ENCODE measurements around the gene TRPV6.

TRPV6 gene

GRCh38 chr7:142908921-142909890 is 23.7 kb upstream of the TRPV6 start:
- Histone ChIP-seq H3K4ac (ENCODE audit: low read length) (no peak overlapping the region), H2BK12ac (ENCODE audit: low read length) (no peak overlapping the region), H2AFZ (ENCODE audit: low read length) (no peak overlapping the region), H3K4me2 (ENCODE audit: insufficient read depth, low read length, poor library complexity, severe bottlenecking) (no peak overlapping the region), H2BK120ac (ENCODE audit: low read depth, low read length) (no peak overlapping the region), H4K91ac (ENCODE audit: low read depth, low read length, poor library complexity) (no peak overlapping the region), H2AK5ac (ENCODE audit: low read depth, low read length) (no peak overlapping the region), H3K9me3 (replicated peaks in 1 of 2; ENCODE audit: control insufficient read depth in 2 of 2, insufficient read depth in 1 of 2, low read depth in 1 of 2, low read length in 2 of 2) (peaks cover 0 to 2% of the 10 kb centered on the region in 2 donors), H3K79me1 (ENCODE audit: low read depth, low read length) (no peaks in the 10 kb centered on the region), H3K4me1 (ENCODE audit: control insufficient read depth in 2 of 2, insufficient read depth in 1 of 2, low read depth in 1 of 2, low read length in 2 of 2) (no peaks in the 10 kb centered on the region), H3K4me3 (ENCODE audit: low read length in 2 of 2) (no peak overlapping the region), H4K8ac (ENCODE audit: low read depth, low read length) (no peak overlapping the region), H3K23ac (ENCODE audit: low read depth, low read length, poor library complexity) (no peak overlapping the region), H3K18ac (ENCODE audit: low read length) (peak overlapping the region; percentile 33), H3K36me3 (replicated peaks in 1 of 2; ENCODE audit: control insufficient read depth in 2 of 2, insufficient read depth in 2 of 2, low read length in 2 of 2) (no peaks in the 10 kb centered on the region), H3K27me3 (ENCODE audit: control insufficient read depth in 3 of 3, insufficient read depth in 3 of 3, low read depth in 1 of 3, low read length in 3 of 3) (no peaks in the 10 kb centered on the region), H2BK5ac (ENCODE audit: low read length) (no peak overlapping the region), H3K27ac (replicated peaks; ENCODE audit: low read length) (no peak overlapping the region), H2BK15ac (ENCODE audit: low read length) (no peak overlapping the region), H3K9ac (ENCODE audit: low read depth, low read length, poor library complexity) (no peak overlapping the region), H3K14ac (ENCODE audit: low read length) (no peak overlapping the region)
- no peak for DNase-seq (ENCODE audit: low spot score)
- no CpG with 5 or more reads among the region's 21 CpGs for WGBS, 2 donors (ENCODE audit: extremely low coverage in 2 of 2, insufficient read length in 2 of 2, insufficient replicate concordance in 1 of 2)

- Histone ChIP-seq H3K4ac (ENCODE audit: low read length) (no peak overlapping the region), H4K91ac (ENCODE audit: low read depth, low read length, poor library complexity) (no peak overlapping the region), H2BK12ac (ENCODE audit: low read length) (no peak overlapping the region), H3K79me1 (ENCODE audit: low read depth, low read length) (no peaks in the 10 kb centered on the region), H2AFZ (ENCODE audit: low read length) (no peak overlapping the region), H3K18ac (ENCODE audit: low read length) (no peak overlapping the region), H3K36me3 (replicated peaks in 1 of 2; ENCODE audit: control insufficient read depth in 2 of 2, insufficient read depth in 2 of 2, low read length in 2 of 2) (no peaks in the 10 kb centered on the region), H4K8ac (ENCODE audit: low read depth, low read length) (no peak overlapping the region), H2BK5ac (ENCODE audit: low read length) (no peak overlapping the region), H2BK15ac (ENCODE audit: low read length) (no peak overlapping the region), H3K27me3 (ENCODE audit: control insufficient read depth in 3 of 3, insufficient read depth in 3 of 3, low read depth in 1 of 3, low read length in 3 of 3) (no peaks in the 10 kb centered on the region), H3K9ac (ENCODE audit: low read depth, low read length, poor library complexity) (no peak overlapping the region), H3K4me3 (ENCODE audit: low read length in 2 of 2) (no peak overlapping the region), H2BK120ac (ENCODE audit: low read depth, low read length) (no peak overlapping the region), H3K4me1 (ENCODE audit: control insufficient read depth in 2 of 2, insufficient read depth in 1 of 2, low read depth in 1 of 2, low read length in 2 of 2) (no peaks in the 10 kb centered on the region), H2AK5ac (ENCODE audit: low read depth, low read length) (no peak overlapping the region), H3K23ac (ENCODE audit: low read depth, low read length, poor library complexity) (no peak overlapping the region), H3K14ac (ENCODE audit: low read length) (no peak overlapping the region), H3K27ac (replicated peaks; ENCODE audit: low read length) (no peak overlapping the region), H3K4me2 (ENCODE audit: insufficient read depth, low read length, poor library complexity, severe bottlenecking) (no peak overlapping the region), H3K9me3 (replicated peaks in 1 of 2; ENCODE audit: control insufficient read depth in 2 of 2, insufficient read depth in 1 of 2, low read depth in 1 of 2, low read length in 2 of 2) (peaks cover 0 to 2% of the 10 kb centered on the region in 2 donors)
- DNase-seq (ENCODE audit: low spot score) = no peak
- WGBS, 2 donors (ENCODE audit: extremely low coverage in 2 of 2, insufficient read length in 2 of 2, insufficient replicate concordance in 1 of 2) = no CpG with 5 or more reads among the region's 11 CpGs
Measured at GRCh38 chr7:142908290-142908689, 22.7 kb upstream of the TRPV6 start.

GRCh38 chr7:142906643-142907042 is 21.1 kb upstream of the TRPV6 start:
- no peaks in the 10 kb centered on the region for H3K79me1 ChIP-seq (ENCODE audit: low read depth, low read length)

GRCh38 chr7:142905759-142906158 is 20.2 kb upstream of the TRPV6 start:
- H3K4me2 ChIP-seq (ENCODE audit: insufficient read depth, low read length, poor library complexity, severe bottlenecking) = no peak overlapping the region
- H3K9me3 ChIP-seq (replicated peaks in 1 of 2; ENCODE audit: control insufficient read depth in 2 of 2, insufficient read depth in 1 of 2, low read depth in 1 of 2, low read length in 2 of 2) = peaks cover 0 to 2% of the 10 kb centered on the region in 2 donors

More at GRCh38 chr7:142906643-142907042, 21.1 kb upstream of the TRPV6 start:
- WGBS, 2 donors (ENCODE audit: extremely low coverage in 2 of 2, insufficient read length in 2 of 2, insufficient replicate concordance in 1 of 2) = no CpG with 5 or more reads among the region's 2 CpGs
- Histone ChIP-seq H3K4me1 (ENCODE audit: control insufficient read depth in 2 of 2, insufficient read depth in 1 of 2, low read depth in 1 of 2, low read length in 2 of 2) (peaks cover 0 to 3% of the 10 kb centered on the region in 2 donors), H3K27ac (replicated peaks; ENCODE audit: low read length) (no peak overlapping the region), H2BK12ac (ENCODE audit: low read length) (no peak overlapping the region), H2BK120ac (ENCODE audit: low read depth, low read length) (no peak overlapping the region), H3K9me3 (replicated peaks in 1 of 2; ENCODE audit: control insufficient read depth in 2 of 2, insufficient read depth in 1 of 2, low read depth in 1 of 2, low read length in 2 of 2) (peaks cover 0 to 2% of the 10 kb centered on the region in 2 donors), H2AK5ac (ENCODE audit: low read depth, low read length) (no peak overlapping the region), H3K27me3 (ENCODE audit: control insufficient read depth in 3 of 3, insufficient read depth in 3 of 3, low read depth in 1 of 3, low read length in 3 of 3) (no peaks in the 10 kb centered on the region), H3K9ac (ENCODE audit: low read depth, low read length, poor library complexity) (no peak overlapping the region), H3K23ac (ENCODE audit: low read depth, low read length, poor library complexity) (no peak overlapping the region), H3K14ac (ENCODE audit: low read length) (no peak overlapping the region), H2AFZ (ENCODE audit: low read length) (no peak overlapping the region), H4K91ac (ENCODE audit: low read depth, low read length, poor library complexity) (no peak overlapping the region), H3K18ac (ENCODE audit: low read length) (no peak overlapping the region), H4K8ac (ENCODE audit: low read depth, low read length) (no peak overlapping the region), H3K4me2 (ENCODE audit: insufficient read depth, low read length, poor library complexity, severe bottlenecking) (no peak overlapping the region), H3K36me3 (replicated peaks in 1 of 2; ENCODE audit: control insufficient read depth in 2 of 2, insufficient read depth in 2 of 2, low read length in 2 of 2) (no peaks in the 10 kb centered on the region), H2BK5ac (ENCODE audit: low read length) (no peak overlapping the region), H3K4ac (ENCODE audit: low read length) (no peak overlapping the region), H2BK15ac (ENCODE audit: low read length) (no peak overlapping the region), H3K4me3 (ENCODE audit: low read length in 2 of 2) (no peak overlapping the region)
- no peak for DNase-seq (ENCODE audit: low spot score)

More at GRCh38 chr7:142905759-142906158, 20.2 kb upstream of the TRPV6 start:
- Histone ChIP-seq H3K23ac (ENCODE audit: low read depth, low read length, poor library complexity) (no peak overlapping the region), H2BK5ac (ENCODE audit: low read length) (no peak overlapping the region), H3K36me3 (replicated peaks in 1 of 2; ENCODE audit: control insufficient read depth in 2 of 2, insufficient read depth in 2 of 2, low read length in 2 of 2) (no peaks in the 10 kb centered on the region), H3K18ac (ENCODE audit: low read length) (no peak overlapping the region), H3K4me3 (ENCODE audit: low read length in 2 of 2) (no peak overlapping the region), H3K27me3 (ENCODE audit: control insufficient read depth in 3 of 3, insufficient read depth in 3 of 3, low read depth in 1 of 3, low read length in 3 of 3) (no peaks in the 10 kb centered on the region), H2AK5ac (ENCODE audit: low read depth, low read length) (no peak overlapping the region), H3K14ac (ENCODE audit: low read length) (no peak overlapping the region), H2BK12ac (ENCODE audit: low read length) (no peak overlapping the region), H2AFZ (ENCODE audit: low read length) (no peak overlapping the region), H2BK120ac (ENCODE audit: low read depth, low read length) (no peak overlapping the region), H4K8ac (ENCODE audit: low read depth, low read length) (no peak overlapping the region), H3K79me1 (ENCODE audit: low read depth, low read length) (no peaks in the 10 kb centered on the region), H3K4ac (ENCODE audit: low read length) (no peak overlapping the region), H3K9ac (ENCODE audit: low read depth, low read length, poor library complexity) (no peak overlapping the region), H4K91ac (ENCODE audit: low read depth, low read length, poor library complexity) (no peak overlapping the region), H2BK15ac (ENCODE audit: low read length) (no peak overlapping the region), H3K27ac (replicated peaks; ENCODE audit: low read length) (no peak overlapping the region), H3K4me1 (ENCODE audit: control insufficient read depth in 2 of 2, insufficient read depth in 1 of 2, low read depth in 1 of 2, low read length in 2 of 2) (peaks cover 0 to 4% of the 10 kb centered on the region in 2 donors)
- WGBS, 2 donors (ENCODE audit: extremely low coverage in 2 of 2, insufficient read length in 2 of 2, insufficient replicate concordance in 1 of 2) = no CpG with 5 or more reads among the region's 2 CpGs
- no peak for DNase-seq (ENCODE audit: low spot score)
